Measurements from ENCODE around the gene SYT12.
"Not testable (repeated sequence)": the region's sequence is repeated elsewhere in the genome, so short reads cannot be mapped to it uniquely, and the experiment has no call there.

Gene SYT12

GRCh38 chr11:66996609-66997273 is 26.2 kb upstream of the SYT12 start:
- ChIA-PET CTCF (interaction anchor here (0.7 to 0.8 kb wide), 3 partner anchors 8 to 76 kb away, joined by 3 read pairs; no protein-coding TSS in a partner anchor), POLR2A (no interaction called here)
- TF ChIP-seq CTCF (IDR thresholded peaks at IDR 0.05; ENCODE audit: control extremely low read depth, extremely low read depth, low read depth, missing control alignments) = no peak
- DNase-seq (ENCODE audit: extremely low spot score) = no peak

- no peak for DNase-seq (ENCODE audit: extremely low spot score)
- no peak for TF ChIP-seq CTCF (IDR thresholded peaks at IDR 0.05; ENCODE audit: control extremely low read depth, extremely low read depth, low read depth, missing control alignments)
- ChIA-PET POLR2A (no interaction called here), CTCF (no interaction called here)
Observed at GRCh38 chr11:66999555-66999954, 23.4 kb upstream of the SYT12 start.

- POLR2A ChIA-PET = no interaction called here
- CTCF ChIA-PET = interaction anchor here (0.9 to 1.5 kb wide), 2 partner anchors 13 to 20 kb away, joined by 3 to 6 read pairs; partner anchors contain the start of gene SYT12
- TF ChIP-seq CTCF (IDR thresholded peaks at IDR 0.05; ENCODE audit: control extremely low read depth, extremely low read depth, low read depth, missing control alignments) = no peak
- no peak for DNase-seq (ENCODE audit: extremely low spot score)
Observed at GRCh38 chr11:67001332-67001731, 21.6 kb upstream of the SYT12 start.

- DNase-seq (ENCODE audit: extremely low spot score) = no peak
- CTCF ChIA-PET = interaction anchor here (1.0 kb wide), 1 partner anchor 29 kb away, joined by 3 read pairs; no protein-coding TSS in a partner anchor
- POLR2A ChIA-PET = no interaction called here
- TF ChIP-seq CTCF (IDR thresholded peaks at IDR 0.05; ENCODE audit: control extremely low read depth, extremely low read depth, low read depth, missing control alignments) = no peak
Observed at GRCh38 chr11:67002297-67002913, 20.5 kb upstream of the SYT12 start.

GRCh38 chr11:67002921-67003411 is 20.0 kb upstream of the SYT12 start:
- no peak for DNase-seq (ENCODE audit: extremely low spot score)
- POLR2A ChIA-PET = no interaction called here
- TF ChIP-seq CTCF (IDR thresholded peaks at IDR 0.05; ENCODE audit: control extremely low read depth, extremely low read depth, low read depth, missing control alignments) = no peak
- CTCF ChIA-PET = interaction anchor here (1.0 kb wide), 1 partner anchor 28 kb away, joined by 3 read pairs; no protein-coding TSS in a partner anchor

GRCh38 chr11:67005200-67005599 is 17.7 kb upstream of the SYT12 start:
- DNase-seq (ENCODE audit: extremely low spot score); CTCF ChIA-PET: not testable (repeated sequence)
- POLR2A ChIA-PET = interaction anchor here (0.5 kb wide), 1 partner anchor 59 kb away, joined by 4 read pairs; no protein-coding TSS in a partner anchor

Data from GM10248 (cell line).